Measurements from ENCODE around the gene NOXO1. TPM values are rescaled to one million over a fixed set of nuclear protein-coding genes. Genes with fewer than 3 reads are reported as not detected.

Gene NOXO1
- total RNA-seq, 2 experiments from 2014 or later = 0.56 to 0.99 TPM

DNA sequence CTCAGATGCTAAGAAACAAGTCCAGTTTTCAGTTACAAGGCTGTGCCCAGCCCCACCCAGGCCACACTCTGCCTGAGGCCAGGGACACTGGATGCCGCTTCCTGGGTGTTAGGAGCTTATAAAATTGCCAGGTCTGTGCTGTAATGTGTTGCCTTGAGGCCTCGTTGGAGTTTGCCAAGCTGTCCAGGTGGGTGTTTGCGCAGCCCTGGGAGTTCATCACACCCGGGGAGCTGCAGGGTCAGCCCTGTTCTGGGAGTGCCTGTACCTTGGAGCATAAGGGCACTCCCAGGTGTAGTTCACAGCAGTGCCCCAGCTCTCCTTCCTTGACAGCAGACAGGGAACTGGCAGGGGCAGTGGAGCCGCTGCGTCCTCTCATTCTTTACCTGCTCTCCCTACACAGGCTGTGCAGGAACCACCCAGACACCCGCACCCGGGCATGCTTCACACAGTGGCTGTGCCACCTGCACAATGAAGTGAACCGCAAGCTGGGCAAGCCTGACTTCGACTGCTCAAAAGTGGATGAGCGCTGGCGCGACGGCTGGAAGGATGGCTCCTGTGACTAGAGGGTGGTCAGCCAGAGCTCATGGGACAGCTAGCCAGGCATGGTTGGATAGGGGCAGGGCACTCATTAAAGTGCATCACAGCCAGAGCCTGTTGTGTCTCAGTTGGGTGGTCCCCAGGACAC lies 4.3 kb upstream of the NOXO1 start:
- CTCF ChIA-PET = no interaction called here
- H3K27ac Mint-ChIP-seq = peak overlapping the region; percentile 56
- peaks cover 0 to 13% of the 10 kb centered on the region in 2 experiments for H3K9me3 ChIP-seq (ENCODE audit: control insufficient read depth in 1 of 2, insufficient read depth in 1 of 2, low read length in 2 of 2)
- intact Hi-C loops (cut with DNase I, micrococcal nuclease) = no loop called here
- DNase-seq = no peak
- peak overlapping the region; percentile 87 for H3K4me3 Mint-ChIP-seq
- peaks cover 30% of the 10 kb centered on the region for H3K4me1 Mint-ChIP-seq (ENCODE audit: low read depth)
- peaks cover 44% of the 10 kb centered on the region for H3K27me3 Mint-ChIP-seq
- TF ChIP-seq, protein P1, sequence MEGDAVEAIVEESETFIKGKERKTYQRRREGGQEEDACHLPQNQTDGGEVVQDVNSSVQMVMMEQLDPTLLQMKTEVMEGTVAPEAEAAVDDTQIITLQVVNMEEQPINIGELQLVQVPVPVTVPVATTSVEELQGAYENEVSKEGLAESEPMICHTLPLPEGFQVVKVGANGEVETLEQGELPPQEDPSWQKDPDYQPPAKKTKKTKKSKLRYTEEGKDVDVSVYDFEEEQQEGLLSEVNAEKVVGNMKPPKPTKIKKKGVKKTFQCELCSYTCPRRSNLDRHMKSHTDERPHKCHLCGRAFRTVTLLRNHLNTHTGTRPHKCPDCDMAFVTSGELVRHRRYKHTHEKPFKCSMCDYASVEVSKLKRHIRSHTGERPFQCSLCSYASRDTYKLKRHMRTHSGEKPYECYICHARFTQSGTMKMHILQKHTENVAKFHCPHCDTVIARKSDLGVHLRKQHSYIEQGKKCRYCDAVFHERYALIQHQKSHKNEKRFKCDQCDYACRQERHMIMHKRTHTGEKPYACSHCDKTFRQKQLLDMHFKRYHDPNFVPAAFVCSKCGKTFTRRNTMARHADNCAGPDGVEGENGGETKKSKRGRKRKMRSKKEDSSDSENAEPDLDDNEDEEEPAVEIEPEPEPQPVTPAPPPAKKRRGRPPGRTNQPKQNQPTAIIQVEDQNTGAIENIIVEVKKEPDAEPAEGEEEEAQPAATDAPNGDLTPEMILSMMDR (IDR thresholded peaks at IDR 0.05) = no peak
- H3K36me3 Mint-ChIP-seq (ENCODE audit: low read depth) = peaks cover 20% of the 10 kb centered on the region
- H3K27ac ChIP-seq (ENCODE audit: low read depth in 1 of 2, low read length in 2 of 2) = no peak overlapping the region
- POLR2A ChIA-PET = interaction anchor here (1.2 to 6.8 kb wide), 6 partner anchors 10 to 170 kb away, joined by 3 to 62 read pairs (median 8); partner anchors contain the start of genes RPS2, TBL3 and TRAF7
- H3K4me1 ChIP-seq (ENCODE audit: insufficient read depth, low read length) = peaks cover 43% of the 10 kb centered on the region
- ATAC-seq (ENCODE audit: poor library complexity) = no peak
- no peaks in the 10 kb centered on the region for H3K9me3 Mint-ChIP-seq
- peaks cover 27 to 29% of the 10 kb centered on the region in 2 experiments for H3K27me3 ChIP-seq (ENCODE audit: control insufficient read depth in 1 of 2, insufficient read depth in 2 of 2, low read length in 2 of 2)
- H3K4me3 ChIP-seq (ENCODE audit: low read length) = no peak overlapping the region
- H3K36me3 ChIP-seq (ENCODE audit: insufficient read depth, low read length) = peaks cover 12% of the 10 kb centered on the region

DNA sequence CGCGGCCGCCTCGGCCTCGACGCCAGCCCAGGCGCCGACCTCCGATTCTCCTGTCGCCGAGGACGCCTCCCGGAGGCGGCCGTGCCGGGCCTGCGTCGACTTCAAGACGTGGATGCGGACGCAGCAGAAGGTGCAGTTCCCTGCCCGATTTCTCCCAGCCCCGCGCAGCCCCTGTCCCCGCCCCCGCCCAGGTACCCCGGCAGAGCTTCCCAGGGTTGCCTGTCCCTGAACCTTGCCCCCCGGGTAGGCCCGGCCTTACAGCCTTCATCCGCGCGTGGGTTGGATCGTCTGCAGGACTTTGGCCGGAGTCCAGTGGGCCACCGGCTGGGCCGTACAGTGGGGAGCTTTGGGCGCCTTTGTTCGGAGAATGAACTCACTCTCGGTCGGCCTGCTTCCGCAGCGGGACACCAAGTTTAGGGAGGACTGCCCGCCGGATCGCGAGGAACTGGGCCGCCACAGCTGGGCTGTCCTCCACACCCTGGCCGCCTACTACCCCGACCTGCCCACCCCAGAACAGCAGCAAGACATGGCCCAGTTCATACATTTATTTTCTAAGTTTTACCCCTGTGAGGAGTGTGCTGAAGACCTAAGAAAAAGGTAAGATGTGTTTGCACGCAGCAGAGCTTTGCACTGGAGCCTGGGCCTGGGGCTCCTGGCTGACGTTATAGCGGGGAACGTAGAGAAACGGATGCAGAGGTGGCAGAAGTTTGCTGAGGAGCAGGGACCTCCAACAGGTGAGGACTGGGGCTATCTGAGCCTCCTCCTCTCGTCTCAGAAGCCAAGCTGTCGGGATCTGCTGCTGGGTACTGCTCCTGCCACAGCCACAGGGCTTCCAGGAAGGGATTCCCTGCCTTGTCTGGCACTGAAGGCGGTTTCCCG lies 3.3 kb upstream of the NOXO1 start:
- POLR2A ChIA-PET = interaction anchor here (0.6 to 6.8 kb wide), 10 partner anchors 8 to 171 kb away, joined by 3 to 62 read pairs (median 4); partner anchors contain the start of genes PKD1, RPS2, TBL3 and TRAF7
- peaks cover 30% of the 10 kb centered on the region for H3K4me1 Mint-ChIP-seq (ENCODE audit: low read depth)
- Histone ChIP-seq H3K4me3 (ENCODE audit: low read length) (peak overlapping the region; percentile 65), H3K27ac (ENCODE audit: low read depth in 1 of 2, low read length in 2 of 2) (no peak overlapping the region), H3K27me3 (ENCODE audit: control insufficient read depth in 1 of 2, insufficient read depth in 2 of 2, low read length in 2 of 2) (peaks cover 33 to 35% of the 10 kb centered on the region in 2 experiments), H3K9me3 (ENCODE audit: control insufficient read depth in 1 of 2, insufficient read depth in 1 of 2, low read length in 2 of 2) (peaks cover 0 to 20% of the 10 kb centered on the region in 2 experiments), H3K36me3 (ENCODE audit: insufficient read depth, low read length) (peaks cover 12% of the 10 kb centered on the region), H3K4me1 (ENCODE audit: insufficient read depth, low read length) (peaks cover 44% of the 10 kb centered on the region)
- DNase-seq = peak in 1 of 14 experiments; percentile 51
- H3K4me3 Mint-ChIP-seq = peak overlapping the region; percentile 87
- peak; percentile 48 for ATAC-seq (ENCODE audit: poor library complexity)
- TF ChIP-seq, protein P1 (IDR thresholded peaks at IDR 0.05) = no peak
- H3K9me3 Mint-ChIP-seq = no peaks in the 10 kb centered on the region
- intact Hi-C loops (cut with DNase I, micrococcal nuclease) = no loop called here
- H3K27ac Mint-ChIP-seq = peak overlapping the region; percentile 56
- H3K27me3 Mint-ChIP-seq = peaks cover 50% of the 10 kb centered on the region
- CTCF ChIA-PET = interaction anchor here (2.1 kb wide), 1 partner anchor 20 kb away, joined by 8 read pairs; no protein-coding TSS in a partner anchor
- H3K36me3 Mint-ChIP-seq (ENCODE audit: low read depth) = peaks cover 20% of the 10 kb centered on the region

Data from CD4-positive, alpha-beta T cell (primary cell).